KOPT-K1 (cell line): ENCODE results near the gene AGAP1.

Source experiments
- H3K27ac ChIP-seq: fragments of 200-600 bp; sonication (generic); 2 replicates; pipeline ENCODE4 v1.5.1; 2016; ENCODE audit warnings: antibody characterized with exemption, mild to moderate bottlenecking, low read depth, low read length; ENCODE audit not compliant: poor library complexity, severe bottlenecking
- H3K36me3 ChIP-seq: fragments of 200-600 bp; sonication (generic); 2 replicates; pipeline ENCODE4 v1.5.1; 2017; ENCODE audit warnings: antibody characterized with exemption, mild to moderate bottlenecking, low read length, moderate library complexity; ENCODE audit not compliant: insufficient read depth
- H3K9me3 ChIP-seq: fragments of 200-600 bp; sonication (generic); 2 replicates; pipeline ENCODE4 v1.5.1; 2017; ENCODE audit warnings: antibody characterized with exemption, low read length, mild to moderate bottlenecking; ENCODE audit not compliant: insufficient read depth, poor library complexity, severe bottlenecking

The AGAP1 gene

DNA sequence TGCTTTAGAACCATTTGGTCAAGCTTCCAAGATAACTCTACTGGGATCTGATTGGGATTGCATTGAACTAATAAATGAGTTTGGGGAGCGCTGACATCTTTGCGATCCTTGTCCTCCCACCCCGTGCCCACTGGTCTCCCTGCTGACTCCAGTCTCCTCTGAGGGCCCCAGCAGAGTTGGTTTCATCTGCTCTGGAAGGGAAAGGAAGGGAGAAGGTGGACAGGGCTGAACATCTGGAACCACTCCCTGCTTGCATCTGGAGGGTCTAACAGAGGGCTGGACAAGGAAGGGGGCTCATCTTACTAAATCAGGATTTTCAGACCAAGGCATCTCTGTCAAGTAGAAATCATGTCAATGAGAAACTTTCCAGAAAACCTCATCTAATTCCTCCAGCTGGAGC lies 661.6 kb downstream of the AGAP1 start:
- Histone ChIP-seq H3K27ac (no peak overlapping the region), H3K9me3 (peaks cover 11% of the 10 kb centered on the region), H3K36me3 (no peaks in the 10 kb centered on the region)

DNA sequence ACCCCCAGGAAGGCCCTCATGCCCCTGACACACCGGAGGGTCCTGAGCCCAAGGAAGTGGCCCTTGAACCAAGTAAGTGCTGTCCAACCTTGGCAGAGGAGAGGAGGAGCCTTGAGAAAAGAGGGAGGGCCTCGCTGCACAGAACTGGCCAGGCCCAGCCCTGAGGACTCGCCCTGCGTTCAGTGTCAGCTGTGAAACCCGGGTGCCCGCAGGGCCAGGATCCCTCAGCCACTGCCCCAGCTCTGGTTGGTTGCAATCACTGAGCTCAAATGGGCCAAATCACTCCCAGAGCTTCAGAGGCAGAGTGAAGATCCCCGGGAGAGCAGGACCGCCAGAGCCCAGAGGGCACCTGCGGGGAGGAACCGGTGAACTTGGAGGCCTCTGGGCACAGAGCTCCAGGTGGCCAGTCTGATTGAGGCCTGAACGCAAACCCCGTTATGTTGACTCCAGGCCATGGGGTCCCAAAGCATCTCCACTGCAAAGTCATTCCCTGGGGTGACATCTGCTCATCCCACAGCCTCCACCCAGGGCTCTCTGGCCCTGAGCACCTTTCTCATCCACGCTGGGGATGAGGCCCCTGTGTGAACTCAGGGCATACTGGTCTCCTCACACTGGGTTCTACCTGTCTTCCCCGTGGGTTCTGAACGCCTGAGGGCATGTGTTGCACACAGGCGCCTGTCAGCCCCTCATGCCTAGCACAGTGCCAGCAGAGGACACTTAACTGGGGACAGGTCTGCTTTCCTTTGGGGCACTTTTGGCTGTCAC lies 662.4 kb downstream of the AGAP1 start:
- Histone ChIP-seq H3K27ac (no peak overlapping the region), H3K36me3 (no peaks in the 10 kb centered on the region), H3K9me3 (peaks cover 11% of the 10 kb centered on the region)

DNA sequence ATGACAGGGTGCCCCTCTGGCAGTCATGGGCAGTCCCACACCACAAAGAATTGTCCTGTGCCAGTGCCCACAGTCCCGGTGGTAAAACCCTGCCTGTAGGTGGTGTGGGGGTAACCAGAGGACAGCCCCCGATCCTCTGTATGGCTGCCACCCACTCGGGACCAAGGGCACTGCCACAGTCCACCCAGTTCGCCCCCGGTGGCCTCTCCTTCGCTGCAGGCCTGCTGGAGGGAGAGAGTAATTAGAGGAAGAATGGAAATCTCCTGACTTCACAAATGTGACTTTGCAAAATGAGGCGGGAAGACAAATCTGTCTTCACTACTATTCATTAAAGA lies 663.0 kb downstream of the AGAP1 start:
- Histone ChIP-seq H3K27ac (no peak overlapping the region), H3K36me3 (no peaks in the 10 kb centered on the region), H3K9me3 (peaks cover 11% of the 10 kb centered on the region)

DNA sequence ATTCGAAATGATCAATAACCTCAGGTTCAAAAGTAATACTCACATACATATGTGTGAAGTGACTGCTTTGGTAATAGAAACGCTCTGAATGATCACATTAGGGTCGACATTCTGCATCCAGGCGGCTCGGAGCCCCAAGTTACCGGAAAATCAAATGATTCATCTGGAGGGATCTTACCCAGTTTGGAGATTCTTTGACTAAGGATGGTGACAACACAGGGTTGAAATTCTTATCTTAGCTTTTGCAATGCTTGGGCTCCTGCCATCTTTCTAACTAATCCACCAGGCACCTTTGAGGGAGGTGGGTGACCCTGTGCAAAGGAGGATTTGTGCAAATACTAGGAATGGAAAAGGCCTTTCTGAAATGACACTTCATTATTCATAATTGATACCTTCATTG lies 663.5 kb downstream of the AGAP1 start:
- no peak overlapping the region for H3K27ac ChIP-seq
- H3K9me3 ChIP-seq: peaks cover 10% of the 10 kb centered on the region
- no peaks in the 10 kb centered on the region for H3K36me3 ChIP-seq

DNA sequence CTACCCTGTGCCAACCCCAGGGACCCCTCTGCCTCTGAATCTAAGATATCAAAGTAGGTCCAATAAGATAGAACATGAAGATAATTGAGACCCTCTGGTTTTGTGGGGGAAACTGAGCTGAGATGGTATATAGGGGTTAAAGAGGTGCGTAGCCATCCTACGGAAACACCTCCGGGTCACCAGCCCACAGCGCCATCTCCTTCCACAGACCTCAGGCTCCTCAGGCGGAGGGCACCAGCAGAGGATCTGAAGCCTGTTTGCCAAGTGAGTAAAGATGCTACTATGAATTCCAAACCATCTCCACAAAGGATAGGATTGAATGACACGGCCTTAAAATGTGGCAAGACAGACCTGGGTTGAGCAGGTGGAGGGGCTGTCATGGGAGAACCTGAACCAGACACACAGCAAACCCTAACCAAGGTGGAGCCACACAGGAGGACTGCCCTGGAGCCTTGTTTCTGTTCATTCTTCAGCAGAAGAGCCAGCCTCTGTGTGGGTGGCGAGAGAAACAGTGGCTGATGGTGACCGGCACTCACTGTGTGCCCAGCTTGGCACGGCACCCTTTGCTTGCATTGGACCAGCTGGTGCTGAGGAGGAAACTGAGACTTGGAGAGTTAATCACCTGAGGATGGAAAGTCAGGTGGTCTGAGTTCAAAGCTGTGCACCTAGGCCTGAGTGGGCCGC lies 664.1 kb downstream of the AGAP1 start:
- H3K27ac ChIP-seq: no peak overlapping the region
- no peaks in the 10 kb centered on the region for H3K36me3 ChIP-seq
- H3K9me3 ChIP-seq: peaks cover 4% of the 10 kb centered on the region

DNA sequence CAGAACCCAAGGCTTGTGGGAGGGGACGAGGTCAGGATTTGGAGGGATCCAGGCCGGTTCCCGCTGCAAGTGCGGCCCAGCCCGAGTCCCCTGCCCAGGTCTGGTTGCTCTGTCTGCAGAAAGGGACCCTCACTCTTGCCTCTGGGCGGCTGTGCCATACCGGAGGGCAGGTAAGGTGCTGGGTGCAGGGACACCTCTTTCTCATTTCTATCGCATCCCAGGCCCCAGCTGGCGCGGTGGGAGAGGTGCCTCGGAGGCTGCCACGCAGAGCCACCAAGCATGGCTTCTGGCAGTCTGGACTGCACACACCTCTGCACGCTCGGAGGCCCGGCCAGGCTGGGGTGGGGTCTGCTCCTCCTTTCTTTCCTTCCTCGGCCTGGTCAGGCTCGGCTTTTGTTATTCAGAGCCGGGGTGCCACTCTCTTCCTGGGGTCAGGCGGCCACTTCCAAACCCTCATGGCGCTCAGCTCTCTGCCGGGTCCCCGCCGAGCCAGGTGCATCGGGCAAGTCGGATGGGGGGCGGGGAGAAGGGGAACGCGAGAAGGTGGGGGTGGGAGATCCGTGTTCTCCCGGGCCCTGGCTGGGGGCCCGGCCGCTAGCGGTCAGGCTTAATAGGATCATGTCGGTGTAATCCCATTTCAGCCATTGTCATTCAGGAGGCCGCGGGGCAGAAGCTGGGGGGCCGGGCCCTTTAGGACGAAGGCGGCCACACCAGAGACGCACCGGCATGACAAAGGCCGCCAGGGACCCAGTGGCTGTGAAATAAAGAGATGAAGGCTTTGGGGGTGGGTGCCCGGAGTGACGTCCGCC lies 665.3 kb downstream of the AGAP1 start:
- Histone ChIP-seq H3K9me3 (no peaks in the 10 kb centered on the region), H3K36me3 (no peaks in the 10 kb centered on the region), H3K27ac (no peak overlapping the region)

DNA sequence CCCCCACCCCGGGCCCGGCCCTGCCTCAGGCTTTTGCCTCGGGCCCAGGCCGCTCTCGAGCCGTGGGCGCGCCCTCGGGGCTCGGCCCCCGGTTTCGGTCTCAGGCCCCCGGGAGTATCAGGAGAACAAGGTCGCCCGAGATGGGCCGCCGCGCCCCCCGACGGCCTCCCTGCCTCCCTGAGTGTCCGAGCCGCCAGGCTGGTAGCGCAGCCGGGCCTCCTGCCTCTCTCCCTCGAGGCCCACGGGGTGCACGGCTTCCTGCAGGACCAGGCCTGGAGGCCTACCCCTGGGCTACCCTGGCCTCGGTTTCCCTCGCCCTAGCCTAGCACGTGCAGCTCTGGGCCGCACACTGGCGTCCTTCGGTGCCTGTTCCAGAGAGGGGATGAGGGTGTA lies 665.9 kb downstream of the AGAP1 start:
- no peaks in the 10 kb centered on the region for H3K9me3 ChIP-seq
- H3K36me3 ChIP-seq: no peaks in the 10 kb centered on the region

DNA sequence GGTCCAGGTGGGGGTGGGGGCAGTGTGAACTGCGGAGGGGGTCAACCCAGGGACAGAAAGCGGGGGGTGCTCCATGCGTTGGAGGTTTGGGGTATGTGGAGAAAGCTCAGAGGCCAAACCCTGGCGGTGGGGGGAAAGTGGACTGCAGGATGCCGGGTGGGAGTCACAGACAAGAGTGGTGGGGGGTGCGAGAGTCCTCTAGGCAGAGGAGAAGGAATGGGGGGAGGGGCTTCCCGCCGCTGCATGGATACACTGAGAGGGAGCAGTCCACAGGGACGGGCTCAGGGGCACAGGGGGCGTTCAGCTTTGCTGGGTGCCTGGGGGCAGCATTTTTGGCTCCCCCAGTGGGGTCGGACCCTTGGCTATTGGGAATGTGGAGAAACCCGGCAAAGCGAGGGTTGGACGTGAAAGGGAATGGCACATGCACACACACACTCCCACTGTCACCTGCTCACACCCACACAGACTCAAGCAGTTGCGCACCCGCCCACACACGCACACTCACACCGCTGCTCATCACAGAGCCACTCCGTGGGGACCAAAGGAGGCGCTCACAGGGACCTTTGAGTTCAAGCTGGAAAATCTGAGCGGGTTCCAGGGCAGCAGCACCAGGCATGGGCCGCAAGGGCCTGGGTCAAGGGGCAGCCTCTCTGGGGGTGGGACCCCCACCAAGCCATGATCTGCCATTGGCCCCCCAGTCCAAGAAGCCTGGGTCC lies 666.7 kb downstream of the AGAP1 start:
- H3K27ac ChIP-seq: no peak overlapping the region
- H3K9me3 ChIP-seq: no peaks in the 10 kb centered on the region
- H3K36me3 ChIP-seq: no peaks in the 10 kb centered on the region

More for the DNA sequence above, 665.9 kb downstream of the AGAP1 start:
- no peak overlapping the region for H3K27ac ChIP-seq

DNA sequence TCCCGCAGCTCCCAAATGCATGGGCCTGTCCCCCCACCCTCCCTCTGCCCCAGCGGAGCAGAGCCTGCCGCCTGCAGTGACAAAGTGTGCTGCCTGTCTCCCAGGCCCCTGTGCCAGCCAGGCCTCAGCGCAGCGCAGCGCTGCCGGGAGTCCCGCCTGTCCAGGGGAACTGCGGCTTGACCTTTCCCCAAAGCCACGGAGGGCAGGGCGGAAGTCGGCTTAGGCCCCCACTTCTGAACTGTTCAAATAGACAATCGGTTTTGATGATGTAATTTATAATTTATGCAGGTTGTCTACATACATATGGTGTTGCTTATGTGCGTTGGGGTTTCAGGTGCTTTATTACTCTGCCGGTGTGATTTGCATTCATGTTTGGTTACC lies 667.2 kb downstream of the AGAP1 start:
- Histone ChIP-seq H3K27ac (no peak overlapping the region), H3K9me3 (no peaks in the 10 kb centered on the region), H3K36me3 (no peaks in the 10 kb centered on the region)

DNA sequence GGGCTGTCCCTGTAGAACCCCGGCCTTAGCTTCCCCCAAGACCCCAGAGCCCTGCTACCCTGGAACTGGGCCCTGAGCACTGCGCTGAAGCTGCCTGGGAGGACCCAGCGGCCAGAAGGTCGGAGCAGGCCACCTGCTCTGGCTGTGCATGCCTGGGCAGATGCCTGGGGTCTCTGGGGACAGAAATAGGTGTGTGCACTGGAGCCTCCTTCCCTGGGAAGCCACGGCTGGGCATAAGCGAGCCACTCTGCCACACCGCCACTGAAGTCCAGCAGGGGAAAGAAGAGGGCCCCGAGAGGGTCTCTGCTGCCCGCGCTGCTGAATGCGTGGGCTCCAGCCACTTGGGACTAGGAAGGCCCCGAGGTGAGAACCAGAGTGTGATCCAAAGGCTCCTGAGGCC lies 667.7 kb downstream of the AGAP1 start:
- Histone ChIP-seq H3K27ac (no peak overlapping the region), H3K9me3 (no peaks in the 10 kb centered on the region), H3K36me3 (no peaks in the 10 kb centered on the region)

DNA sequence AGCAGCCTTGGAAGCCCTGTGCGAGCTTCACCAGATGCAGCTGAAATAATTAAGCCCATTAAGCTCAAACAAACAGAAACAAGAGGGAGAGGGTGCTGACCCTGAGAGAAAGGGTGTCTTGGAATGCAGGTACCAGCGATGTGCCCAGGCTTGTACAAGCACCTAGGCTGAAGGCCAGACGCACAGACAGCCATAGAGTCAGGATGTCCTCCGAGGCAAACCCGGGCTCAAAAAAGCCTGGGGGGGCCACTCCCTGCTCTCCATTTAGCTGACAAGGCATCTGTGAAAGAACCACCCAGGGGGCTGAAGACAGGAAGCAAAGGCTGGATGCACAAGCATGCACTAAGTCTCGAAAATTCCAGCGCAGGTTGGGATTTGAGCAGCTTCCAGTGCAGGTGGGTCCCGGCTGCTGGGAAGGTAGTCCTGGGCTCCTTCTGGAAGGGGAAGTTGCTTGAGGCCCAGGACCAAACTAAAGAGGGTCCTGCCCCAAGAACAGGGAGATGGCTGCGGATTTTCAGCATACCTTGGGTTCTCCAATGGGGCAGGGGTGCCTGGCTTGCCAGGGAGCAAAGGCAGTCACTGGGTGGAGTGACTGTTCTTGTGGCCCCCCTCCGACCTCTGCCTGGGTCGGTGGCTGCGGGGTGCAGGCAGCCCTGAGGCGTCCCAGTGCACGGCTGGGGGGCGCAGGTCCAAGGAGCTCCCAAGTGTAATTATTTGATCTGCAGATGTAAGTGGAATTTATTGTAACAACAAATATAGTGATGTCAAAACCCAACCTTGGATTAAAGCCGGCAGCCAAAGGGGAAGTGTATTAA lies 668.4 kb downstream of the AGAP1 start:
- no peaks in the 10 kb centered on the region for H3K9me3 ChIP-seq
- no peaks in the 10 kb centered on the region for H3K36me3 ChIP-seq
- no peak overlapping the region for H3K27ac ChIP-seq

DNA sequence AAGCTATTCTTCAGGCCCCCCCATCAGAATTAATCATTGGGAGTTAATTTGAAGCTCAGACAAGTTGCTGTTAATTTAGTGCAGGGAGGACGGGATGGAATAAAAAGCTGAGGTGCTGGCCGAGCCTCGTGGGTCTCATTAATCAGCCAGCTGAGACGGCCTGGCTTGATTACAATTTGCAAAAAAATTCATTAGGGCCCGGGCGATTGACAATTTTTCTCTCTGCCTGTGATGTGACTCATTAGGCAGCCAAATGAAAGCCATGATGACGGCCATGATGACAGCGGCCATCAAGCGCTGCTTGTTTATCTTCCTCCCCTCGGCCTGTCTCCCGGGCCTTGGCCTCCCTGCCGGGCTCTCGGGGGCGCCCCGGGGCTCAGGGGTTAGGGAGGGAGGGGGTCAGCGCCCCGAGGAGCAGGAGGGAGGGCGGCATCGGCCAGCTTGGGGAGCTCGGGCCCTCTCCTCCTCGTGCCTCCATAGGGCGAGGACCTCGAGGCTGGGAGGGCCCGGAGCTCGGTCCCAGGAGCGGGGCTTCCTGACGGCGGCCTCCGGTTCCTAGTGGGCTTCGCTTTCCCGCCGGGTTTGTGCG lies 669.1 kb downstream of the AGAP1 start:
- Histone ChIP-seq H3K27ac (no peak overlapping the region), H3K36me3 (no peaks in the 10 kb centered on the region)

DNA sequence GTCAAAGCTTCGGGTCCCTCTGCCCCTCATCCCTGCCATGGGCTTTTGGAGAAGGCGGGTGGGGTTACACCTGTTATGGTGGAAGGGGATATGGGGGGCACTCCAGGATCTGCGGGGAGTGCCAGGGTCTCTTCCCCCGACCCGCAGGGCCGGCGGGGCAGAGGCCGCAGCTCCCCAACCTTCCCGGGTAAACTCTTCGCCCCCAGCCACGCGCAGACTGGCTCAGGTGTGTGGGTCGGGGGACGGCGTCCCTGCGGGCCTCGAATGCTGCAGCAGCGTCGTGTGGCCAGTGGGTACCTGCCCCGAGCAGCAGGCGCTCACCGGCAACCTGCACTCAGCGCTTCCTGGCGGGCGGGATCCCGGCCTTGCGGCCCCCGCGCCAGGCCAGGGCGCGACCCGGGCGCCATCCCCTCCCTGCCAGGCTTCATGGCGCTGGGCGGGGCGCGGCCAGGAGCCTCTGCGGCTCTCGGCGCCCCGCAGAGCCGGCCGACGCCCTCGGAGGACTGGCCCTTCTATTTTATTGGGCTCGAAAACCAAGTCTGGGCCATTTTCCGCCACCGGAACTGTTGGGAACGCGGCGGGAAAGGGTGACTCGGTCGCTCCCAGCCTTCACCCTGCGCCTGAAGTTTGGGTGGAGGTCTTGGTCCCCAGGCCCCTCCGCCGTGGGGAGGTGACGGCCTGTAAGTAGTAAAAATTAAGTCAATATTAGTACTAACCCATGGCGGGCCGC lies 669.8 kb downstream of the AGAP1 start:
- Histone ChIP-seq H3K27ac (no peak overlapping the region), H3K9me3 (no peaks in the 10 kb centered on the region), H3K36me3 (no peaks in the 10 kb centered on the region)

More for the DNA sequence above, 669.1 kb downstream of the AGAP1 start:
- no peaks in the 10 kb centered on the region for H3K9me3 ChIP-seq
